ENCODE results near the gene BHLHE40.

BHLHE40 gene

GRCh38 chr3:4985330-4986174 lies 6.3 kb downstream of the BHLHE40 start:
- FAIRE-seq: no peak
- no peak for TF ChIP-seq CTCF (IDR thresholded peaks at IDR 0.05; ENCODE audit: insufficient read depth, missing control alignments)
- DNase-seq (ENCODE audit: insufficient read length, low spot score): no peak

GRCh38 chr3:4986175-4986781 lies 7.0 kb downstream of the BHLHE40 start:
- TF ChIP-seq CTCF (IDR thresholded peaks at IDR 0.05; ENCODE audit: insufficient read depth, missing control alignments): no peak
- FAIRE-seq (no peak), DNase-seq (ENCODE audit: insufficient read length, low spot score) (no peak)

DNA sequence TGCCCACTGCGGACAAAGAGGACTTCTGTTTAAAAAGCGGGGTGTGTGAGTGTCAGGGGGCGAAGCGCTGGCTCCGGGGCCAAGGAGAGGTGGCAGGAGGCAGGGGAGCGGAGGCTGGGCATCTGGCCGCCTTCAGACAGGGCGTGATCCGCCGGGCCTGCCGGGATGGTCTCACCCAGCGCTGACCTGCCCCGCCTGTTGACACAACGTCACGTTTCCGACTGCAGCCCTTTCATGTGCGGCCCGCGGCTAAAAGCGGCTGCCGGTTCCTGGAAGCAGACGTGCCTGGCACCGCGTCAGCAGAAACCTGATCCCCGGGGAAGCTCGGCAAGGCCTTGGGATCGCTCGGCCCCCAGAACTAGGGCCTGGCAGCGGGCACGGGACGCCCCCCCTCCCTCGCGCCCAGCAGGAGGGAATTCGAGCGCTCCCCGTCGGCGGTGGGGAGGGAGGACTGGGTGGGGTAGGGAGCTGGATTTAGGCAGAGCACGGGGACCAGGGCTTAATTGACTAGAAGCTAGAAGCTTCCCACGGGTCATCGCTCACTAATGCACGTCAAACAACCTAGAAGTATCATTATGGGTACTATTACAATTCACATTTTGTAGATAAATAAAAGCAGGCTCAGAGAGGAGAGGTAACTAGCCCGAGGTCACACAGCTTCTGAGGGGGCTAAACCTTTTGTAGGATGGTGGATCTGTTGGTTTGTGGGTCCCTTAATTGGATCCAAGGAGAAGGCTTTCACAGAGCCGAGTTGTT lies 7.7 kb downstream of the BHLHE40 start:
- no peak for FAIRE-seq
- TF ChIP-seq CTCF (IDR thresholded peaks at IDR 0.05; ENCODE audit: insufficient read depth, missing control alignments): no peak
- no peak for DNase-seq (ENCODE audit: insufficient read length, low spot score)

GRCh38 chr3:4987538-4988296 lies 8.5 kb downstream of the BHLHE40 start:
- DNase-seq (ENCODE audit: insufficient read length, low spot score) (no peak), FAIRE-seq (no peak)
- TF ChIP-seq CTCF (IDR thresholded peaks at IDR 0.05; ENCODE audit: insufficient read depth, missing control alignments): no peak

DNA sequence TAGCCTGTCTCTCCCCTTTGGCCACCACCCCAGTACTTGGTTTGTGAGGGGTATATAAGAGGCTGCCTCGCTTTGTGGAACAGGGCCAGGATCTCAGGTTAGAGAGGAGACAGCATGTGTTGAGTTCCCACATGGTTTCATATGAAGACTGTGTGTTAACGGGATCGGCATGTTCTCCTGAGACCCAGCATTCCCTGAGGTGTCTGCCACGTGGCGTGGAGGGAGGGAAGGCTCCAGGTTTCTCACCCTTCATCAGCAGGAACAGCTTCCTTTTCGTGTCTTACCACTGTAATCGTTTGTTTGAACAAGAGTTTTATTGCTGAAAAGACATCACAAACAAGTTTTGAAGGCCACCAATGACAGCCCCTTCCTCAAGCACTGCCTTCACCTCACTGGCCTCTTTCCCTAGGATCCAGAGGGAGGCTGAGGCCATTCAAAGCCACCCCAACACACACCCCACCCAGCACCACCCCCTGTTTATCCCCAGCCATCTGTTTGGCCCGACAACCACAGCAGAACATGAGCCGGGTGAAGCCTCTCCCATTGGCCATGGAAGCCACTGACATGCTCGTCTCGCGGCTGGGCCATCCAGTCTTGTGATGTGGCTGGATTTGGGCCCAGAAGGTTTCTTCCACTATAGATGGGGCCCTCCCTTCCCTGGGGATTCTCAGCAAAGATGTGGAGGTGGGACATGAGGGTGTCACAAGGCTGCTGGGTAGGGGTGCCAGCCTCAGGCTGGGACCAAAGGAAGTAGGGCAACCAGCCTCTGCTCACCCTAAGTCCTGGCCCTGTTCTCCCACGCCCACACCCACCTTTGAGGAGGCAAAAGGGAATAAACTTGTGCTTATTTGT lies 10.0 kb downstream of the BHLHE40 start:
- no peak for FAIRE-seq
- DNase-seq (ENCODE audit: insufficient read length, low spot score): no peak
- no peak for TF ChIP-seq CTCF (IDR thresholded peaks at IDR 0.05; ENCODE audit: insufficient read depth, missing control alignments)

DNA sequence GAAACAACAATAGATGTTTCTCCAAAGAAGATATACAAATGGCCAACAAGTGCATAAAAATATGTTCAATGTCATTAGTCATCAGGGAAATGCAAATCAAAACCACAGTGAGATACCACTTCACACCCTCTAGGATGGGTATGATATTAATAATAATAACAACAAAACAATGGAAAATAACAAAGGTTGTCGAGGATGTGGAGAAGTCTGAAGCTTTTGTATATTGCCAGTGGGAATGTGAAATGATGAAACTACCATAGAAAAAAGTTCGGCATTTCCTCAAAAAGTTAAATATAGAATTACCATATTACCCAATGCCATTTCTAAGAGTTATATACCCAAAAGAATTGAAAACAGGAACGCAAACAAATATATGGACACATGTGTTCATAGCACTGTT lies 10.8 kb downstream of the BHLHE40 start:
- no peak for FAIRE-seq
- no peak for DNase-seq (ENCODE audit: insufficient read length, low spot score)
- no peak for TF ChIP-seq CTCF (IDR thresholded peaks at IDR 0.05; ENCODE audit: insufficient read depth, missing control alignments)
